Stomach smooth muscle (tissue), 2 donors: ENCODE results near the gene KRT1.

Experiments used
- H3K27ac ChIP-seq: one replicate; pipeline ENCODE4 v1.7.0; 2013; ENCODE audit warnings: mild to moderate bottlenecking, low read length, inconsistent platforms
- H3K27me3 ChIP-seq, 2 donors: one replicate each; pipeline ENCODE4 v1.7.0; 2013; ENCODE audit warnings: low read length in 2 of 2; ENCODE audit not compliant: insufficient read depth in 2 of 2, control insufficient read depth in 1 of 2
- H3K36me3 ChIP-seq, 2 donors: one replicate each; pipeline ENCODE4 v1.7.0; 2013; ENCODE audit warnings: low read length in 2 of 2; ENCODE audit not compliant: control insufficient read depth in 2 of 2, insufficient read depth in 2 of 2
- H3K4me1 ChIP-seq: one replicate; pipeline ENCODE4 v1.7.0; 2013; ENCODE audit warnings: low read length; ENCODE audit not compliant: control insufficient read depth, insufficient read depth
- H3K4me3 ChIP-seq, 2 donors: one replicate each; pipeline ENCODE4 v1.7.0; 2013; ENCODE audit warnings: low read length in 2 of 2
- H3K9ac ChIP-seq, 2 donors: one replicate each; pipeline ENCODE4 v1.7.0; 2013; ENCODE audit warnings: low read length in 2 of 2, mild to moderate bottlenecking in 1 of 2
- H3K9me3 ChIP-seq, 2 donors: one replicate each; pipeline ENCODE4 v1.7.0; 2013; ENCODE audit warnings: low read length in 2 of 2; ENCODE audit not compliant: control insufficient read depth in 2 of 2
- donor health status: healthy.
- donor health status: Pancreatic carcinoma.

KRT1 gene

GRCh38 chr12:52680363-52680762 is at the start of gene KRT1:
KRT1 (minus strand) TSS chr12:52680407; CDS start chr12:52680348, 59 bp downstream.
- no peaks in the 10 kb centered on the region for H3K36me3 ChIP-seq
- H3K9ac ChIP-seq, result no peak within 1 kb of the TSS
- no peak within 1 kb of the TSS for H3K4me3 ChIP-seq
- no peaks in the 10 kb centered on the region for H3K9me3 ChIP-seq
- no peak within 1 kb of the TSS for H3K27ac ChIP-seq
- H3K27me3 ChIP-seq, result peaks cover 0 to 6% of the 10 kb centered on the region in 2 donors
- H3K4me1 ChIP-seq, result no peaks in the 10 kb centered on the region

GRCh38 chr12:52729147-52729546 is 48.9 kb upstream of the KRT1 start:
- Histone ChIP-seq H3K27me3 (peaks cover 0 to 16% of the 10 kb centered on the region in 2 donors), H3K4me1 (no peaks in the 10 kb centered on the region), H3K4me3 (no peak overlapping the region), H3K9ac (no peak overlapping the region), H3K36me3 (no peaks in the 10 kb centered on the region), H3K9me3 (peaks cover 0 to 6% of the 10 kb centered on the region in 2 donors), H3K27ac (no peak overlapping the region)

- no peak overlapping the region for H3K4me3 ChIP-seq
- H3K36me3 ChIP-seq, result no peaks in the 10 kb centered on the region
- no peaks in the 10 kb centered on the region for H3K9me3 ChIP-seq
- no peak overlapping the region for H3K9ac ChIP-seq
- peaks cover 3 to 15% of the 10 kb centered on the region in 2 donors for H3K27me3 ChIP-seq
- H3K27ac ChIP-seq, result no peak overlapping the region
- H3K4me1 ChIP-seq, result no peaks in the 10 kb centered on the region
Observed at GRCh38 chr12:52728374-52728773, 48.2 kb upstream of the KRT1 start.

GRCh38 chr12:52727037-52727436 is 46.8 kb upstream of the KRT1 start:
- no peaks in the 10 kb centered on the region for H3K9me3 ChIP-seq
- H3K27ac ChIP-seq, result no peak overlapping the region
- no peaks in the 10 kb centered on the region for H3K36me3 ChIP-seq
- no peaks in the 10 kb centered on the region for H3K4me1 ChIP-seq
- H3K4me3 ChIP-seq, result no peak overlapping the region
- H3K27me3 ChIP-seq, result peaks cover 3 to 14% of the 10 kb centered on the region in 2 donors
- H3K9ac ChIP-seq, result no peak overlapping the region

GRCh38 chr12:52726451-52726850 is 46.2 kb upstream of the KRT1 start:
- no peak overlapping the region for H3K4me3 ChIP-seq
- H3K27ac ChIP-seq, result no peak overlapping the region
- H3K4me1 ChIP-seq, result no peaks in the 10 kb centered on the region
- H3K27me3 ChIP-seq, result peaks cover 3 to 10% of the 10 kb centered on the region in 2 donors
- H3K36me3 ChIP-seq, result no peaks in the 10 kb centered on the region
- no peaks in the 10 kb centered on the region for H3K9me3 ChIP-seq
- no peak overlapping the region for H3K9ac ChIP-seq

GRCh38 chr12:52724384-52724783 is 44.2 kb upstream of the KRT1 start:
- H3K27ac ChIP-seq, result no peak overlapping the region
- peaks cover 3 to 10% of the 10 kb centered on the region in 2 donors for H3K27me3 ChIP-seq
- no peaks in the 10 kb centered on the region for H3K4me1 ChIP-seq
- no peak overlapping the region for H3K4me3 ChIP-seq
- no peaks in the 10 kb centered on the region for H3K9me3 ChIP-seq
- H3K9ac ChIP-seq, result no peak overlapping the region
- no peaks in the 10 kb centered on the region for H3K36me3 ChIP-seq

GRCh38 chr12:52722680-52723079 is 42.5 kb upstream of the KRT1 start:
- Histone ChIP-seq H3K4me3 (no peak overlapping the region), H3K27ac (no peak overlapping the region), H3K9ac (no peak overlapping the region), H3K9me3 (no peaks in the 10 kb centered on the region), H3K4me1 (no peaks in the 10 kb centered on the region), H3K36me3 (no peaks in the 10 kb centered on the region), H3K27me3 (peaks cover 3 to 8% of the 10 kb centered on the region in 2 donors)

GRCh38 chr12:52721838-52722470 is 41.7 kb upstream of the KRT1 start:
- Histone ChIP-seq H3K27me3 (peaks cover 3 to 6% of the 10 kb centered on the region in 2 donors), H3K36me3 (no peaks in the 10 kb centered on the region), H3K9me3 (no peaks in the 10 kb centered on the region), H3K4me1 (no peaks in the 10 kb centered on the region), H3K4me3 (no peak overlapping the region), H3K9ac (no peak overlapping the region), H3K27ac (no peak overlapping the region)

- H3K9me3 ChIP-seq, result no peaks in the 10 kb centered on the region
- H3K9ac ChIP-seq, result no peak overlapping the region
- H3K4me1 ChIP-seq, result no peaks in the 10 kb centered on the region
- H3K27ac ChIP-seq, result no peak overlapping the region
- H3K4me3 ChIP-seq, result no peak overlapping the region
- H3K27me3 ChIP-seq, result peaks cover 3 to 4% of the 10 kb centered on the region in 2 donors
- H3K36me3 ChIP-seq, result no peaks in the 10 kb centered on the region
Observed at GRCh38 chr12:52720365-52720886, 40.2 kb upstream of the KRT1 start.

- H3K27me3 ChIP-seq, result peaks cover 21 to 22% of the 10 kb centered on the region in 2 donors
- H3K9me3 ChIP-seq, result no peaks in the 10 kb centered on the region
- H3K4me1 ChIP-seq, result no peaks in the 10 kb centered on the region
- no peaks in the 10 kb centered on the region for H3K36me3 ChIP-seq
- H3K4me3 ChIP-seq, result no peak overlapping the region
- H3K9ac ChIP-seq, result no peak overlapping the region
- H3K27ac ChIP-seq, result no peak overlapping the region
Observed at GRCh38 chr12:52716061-52716460, 35.9 kb upstream of the KRT1 start.

GRCh38 chr12:52715416-52715815 is 35.2 kb upstream of the KRT1 start:
- no peaks in the 10 kb centered on the region for H3K9me3 ChIP-seq
- H3K9ac ChIP-seq, result no peak overlapping the region
- no peak overlapping the region for H3K4me3 ChIP-seq
- H3K27me3 ChIP-seq, result peaks cover 21 to 22% of the 10 kb centered on the region in 2 donors
- H3K36me3 ChIP-seq, result no peaks in the 10 kb centered on the region
- no peaks in the 10 kb centered on the region for H3K4me1 ChIP-seq
- H3K27ac ChIP-seq, result no peak overlapping the region
